GM10266 (cell line): ENCODE results near the gene ASTN2.

ENCODE experiments used
- DNase-seq: peaks from one replicate; pipeline ENCODE4 v3.0.0; 2012; ENCODE audit errors: extremely low spot score
- CTCF ChIP-seq: IDR thresholded peaks from 2 replicates; pipeline ENCODE4 v1.5.1; 2012; ENCODE audit warnings: mild to moderate bottlenecking, low read depth; ENCODE audit not compliant: control insufficient read depth, insufficient read depth; ENCODE audit errors: missing control alignments

The ASTN2 gene

GRCh38 chr9:116541402-116541801 is 873.5 kb downstream of the ASTN2 start:
- DNase-seq = no peak
- TF ChIP-seq CTCF = no peak

DNA sequence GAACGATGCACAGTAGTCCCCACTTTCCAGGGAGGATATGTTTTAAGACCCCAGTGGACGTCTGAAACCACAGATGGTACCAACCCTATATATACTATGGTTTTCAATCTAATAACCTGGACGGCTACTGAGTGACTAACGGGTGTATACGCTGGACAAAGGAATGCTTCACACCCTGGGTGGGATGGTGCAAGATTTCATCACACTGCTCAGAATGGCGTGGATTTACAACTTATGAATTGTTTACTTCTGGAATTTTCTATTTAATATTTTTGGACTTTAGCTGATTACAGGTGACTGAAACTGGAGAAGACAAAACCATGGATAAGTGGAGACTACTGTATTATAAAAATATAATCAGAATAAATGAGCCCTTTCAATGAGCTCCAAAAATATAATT is 875.3 kb downstream of the ASTN2 start:
- no peak for TF ChIP-seq CTCF

GRCh38 chr9:116525611-116526010 is 889.2 kb downstream of the ASTN2 start:
- DNase-seq = no peak
- no peak for TF ChIP-seq CTCF

More for the DNA sequence above, 875.3 kb downstream of the ASTN2 start:
- DNase-seq = no peak

DNA sequence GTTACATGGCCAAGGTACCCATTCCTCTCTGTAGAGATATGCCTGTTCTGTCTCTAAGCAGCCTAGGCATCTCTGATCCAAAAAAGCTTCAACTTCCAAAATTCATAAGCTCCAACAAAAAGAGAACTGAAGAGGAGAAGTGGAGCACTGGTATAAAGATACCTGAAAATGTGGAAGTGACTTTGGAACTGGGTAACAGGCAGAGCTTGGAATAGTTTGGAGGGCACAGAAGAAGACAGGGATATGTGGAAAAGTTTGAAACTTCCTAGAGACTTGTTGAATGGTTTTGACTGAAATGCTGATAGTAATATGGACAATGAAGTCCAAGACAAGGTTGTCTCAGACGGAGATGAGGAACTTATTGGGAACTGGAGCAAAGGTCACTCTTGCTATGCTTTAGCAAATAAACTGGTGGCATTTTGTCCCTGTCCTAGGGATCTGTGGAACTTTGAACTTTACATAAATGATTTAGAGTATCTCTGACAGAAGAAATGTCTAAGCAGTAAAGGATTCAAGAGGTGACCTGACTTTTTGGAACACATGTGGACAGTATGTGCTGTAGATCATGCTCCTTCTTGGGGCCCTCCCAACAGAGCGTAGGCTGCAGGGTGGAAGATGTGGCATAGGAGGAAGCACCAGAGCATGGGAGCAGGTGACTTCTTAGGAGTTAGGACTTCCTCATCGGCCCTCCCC is 889.9 kb downstream of the ASTN2 start:
- no peak for DNase-seq

GRCh38 chr9:116520218-116520617 is 894.6 kb downstream of the ASTN2 start:
- no peak for TF ChIP-seq CTCF
- DNase-seq = no peak

More for the DNA sequence above, 889.9 kb downstream of the ASTN2 start:
- no peak for TF ChIP-seq CTCF

GRCh38 chr9:116516456-116516855 is 898.4 kb downstream of the ASTN2 start:
- DNase-seq = no peak
- no peak for TF ChIP-seq CTCF

DNA sequence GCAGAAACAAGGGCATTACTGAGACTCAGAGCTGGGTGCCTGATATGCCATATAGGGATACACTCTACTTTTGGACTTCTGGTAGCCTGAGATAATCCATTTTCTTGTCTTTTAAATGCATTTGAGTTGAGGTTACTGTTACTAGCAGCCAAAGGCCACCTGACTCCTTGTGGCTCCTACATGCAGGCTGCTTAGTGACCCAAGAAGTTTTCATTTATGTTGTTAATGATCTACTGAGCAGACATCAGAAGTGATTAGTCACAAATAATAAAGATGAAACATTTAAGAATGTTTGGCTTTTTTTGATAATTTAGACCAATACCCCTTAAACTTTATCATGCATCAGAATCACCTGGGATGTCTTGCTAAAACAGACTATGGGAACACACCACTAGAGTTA is 899.3 kb downstream of the ASTN2 start:
- TF ChIP-seq CTCF = no peak

More for the DNA sequence above, 899.3 kb downstream of the ASTN2 start:
- no peak for DNase-seq
